Measurements from ENCODE around the gene ABCC4. TPM values are rescaled to one million over a fixed set of nuclear protein-coding genes. Genes with fewer than 3 reads are reported as not detected.

ABCC4 gene
- total RNA-seq, 2 experiments from 2014 or later = 9.6 to 11.8 TPM

- no peaks in the 10 kb centered on the region for H3K9me3 Mint-ChIP-seq
- H3K4me3 Mint-ChIP-seq = no peak overlapping the region
- H3K4me1 Mint-ChIP-seq (ENCODE audit: low read depth) = peaks cover 14% of the 10 kb centered on the region
- intact Hi-C loops (cut with micrococcal nuclease) = no loop called here
- no peaks in the 10 kb centered on the region for H3K27me3 Mint-ChIP-seq
- peaks cover 18% of the 10 kb centered on the region for H3K36me3 Mint-ChIP-seq (ENCODE audit: low read depth)
- ChIA-PET CTCF (interaction anchor here (1.2 kb wide), 1 partner anchor 165 kb away, joined by 4 read pairs; no protein-coding TSS in a partner anchor), POLR2A (no interaction called here)
- ATAC-seq (no peak), DNase-seq (no peak)
- no peak overlapping the region for H3K27ac Mint-ChIP-seq
- TF ChIP-seq CTCF (IDR thresholded peaks at IDR 0.05) = no peak
Observed at GRCh38 chr13:95239283-95239682, 62.0 kb downstream of the ABCC4 start.

- ATAC-seq (no peak), DNase-seq (no peak)
- Mint-ChIP-seq H3K4me1 (ENCODE audit: low read depth) (peaks cover 14% of the 10 kb centered on the region), H3K4me3 (no peak overlapping the region), H3K36me3 (ENCODE audit: low read depth) (peaks cover 18% of the 10 kb centered on the region), H3K9me3 (no peaks in the 10 kb centered on the region), H3K27ac (no peak overlapping the region), H3K27me3 (no peaks in the 10 kb centered on the region)
- intact Hi-C loops (cut with micrococcal nuclease) = no loop called here
- ChIA-PET POLR2A (no interaction called here), CTCF (no interaction called here)
- TF ChIP-seq CTCF (IDR thresholded peaks at IDR 0.05) = no peak
Observed at GRCh38 chr13:95237310-95237870, 63.9 kb downstream of the ABCC4 start.

DNA sequence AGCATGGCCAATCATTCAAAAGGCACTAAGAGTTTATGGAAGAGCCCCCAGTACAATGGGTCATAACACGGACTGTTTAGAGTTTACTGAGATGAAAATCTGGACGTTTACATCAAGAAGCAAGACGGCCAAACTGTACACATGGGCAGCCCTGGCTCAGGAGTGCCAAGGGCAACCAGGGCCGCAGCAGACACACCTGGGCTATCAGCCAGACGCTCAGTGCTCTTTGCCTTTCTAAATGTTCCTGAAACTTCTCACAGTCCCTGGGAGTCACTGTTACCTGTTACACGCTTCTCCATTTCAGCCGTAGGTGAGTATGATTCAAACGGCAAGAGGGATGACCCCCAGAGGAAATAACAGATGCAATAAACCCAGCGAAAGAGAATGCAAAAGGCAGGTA lies 64.5 kb downstream of the ABCC4 start:
- TF ChIP-seq CTCF (IDR thresholded peaks at IDR 0.05) = no peak
- H3K9me3 Mint-ChIP-seq = no peaks in the 10 kb centered on the region
- H3K4me3 Mint-ChIP-seq = no peak overlapping the region
- ChIA-PET POLR2A (no interaction called here), CTCF (no interaction called here)
- ATAC-seq (no peak), DNase-seq (no peak)
- intact Hi-C loops (cut with micrococcal nuclease) = no loop called here
- no peak overlapping the region for H3K27ac Mint-ChIP-seq
- no peaks in the 10 kb centered on the region for H3K27me3 Mint-ChIP-seq
- H3K4me1 Mint-ChIP-seq (ENCODE audit: low read depth) = peaks cover 14% of the 10 kb centered on the region
- H3K36me3 Mint-ChIP-seq (ENCODE audit: low read depth) = peaks cover 18% of the 10 kb centered on the region

GRCh38 chr13:95235974-95236373 lies 65.3 kb downstream of the ABCC4 start:
- Mint-ChIP-seq H3K4me3 (no peak overlapping the region), H3K9me3 (no peaks in the 10 kb centered on the region), H3K4me1 (ENCODE audit: low read depth) (peaks cover 14% of the 10 kb centered on the region), H3K27ac (no peak overlapping the region), H3K27me3 (no peaks in the 10 kb centered on the region), H3K36me3 (ENCODE audit: low read depth) (peaks cover 16% of the 10 kb centered on the region)
- no peak for DNase-seq
- intact Hi-C loops (cut with micrococcal nuclease) = no loop called here
- no peak for TF ChIP-seq CTCF (IDR thresholded peaks at IDR 0.05)
- no peak for ATAC-seq
- POLR2A ChIA-PET = no interaction called here
- CTCF ChIA-PET = interaction anchor here (1.0 kb wide), 1 partner anchor 61 kb away, joined by 3 read pairs; no protein-coding TSS in a partner anchor

DNA sequence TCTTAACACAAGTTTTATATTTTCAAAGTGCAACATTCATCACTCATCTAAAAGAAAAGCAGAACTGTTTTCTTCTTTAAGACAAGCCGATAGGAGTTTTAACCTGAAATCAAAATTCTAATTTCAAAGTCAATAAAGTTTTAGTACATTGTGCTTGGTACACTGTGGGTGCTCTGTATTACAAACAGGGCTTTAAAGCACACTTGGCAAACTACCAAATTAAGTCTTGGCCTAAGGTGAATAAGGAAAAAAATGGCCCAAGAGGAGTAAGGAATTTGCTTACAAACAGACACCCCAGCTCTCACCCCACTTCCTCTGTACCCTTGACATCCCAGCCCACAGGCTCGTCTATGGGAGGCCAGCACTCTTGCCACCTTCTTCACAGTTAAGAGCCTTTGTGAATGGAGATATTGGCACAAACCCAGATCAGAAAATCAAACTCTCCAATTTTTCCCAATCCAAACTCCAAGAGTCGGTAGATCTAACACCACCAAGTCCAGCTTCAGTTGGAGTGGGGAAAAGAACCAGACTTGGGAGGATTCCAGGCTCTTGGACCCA lies 66.0 kb downstream of the ABCC4 start:
- H3K27ac Mint-ChIP-seq = no peak overlapping the region
- TF ChIP-seq CTCF (IDR thresholded peaks at IDR 0.05) = no peak

More for the DNA sequence above, 66.0 kb downstream of the ABCC4 start:
- ChIA-PET CTCF (interaction anchor here (1.0 kb wide), 1 partner anchor 62 kb away, joined by 3 read pairs; no protein-coding TSS in a partner anchor), POLR2A (interaction anchor here (0.6 kb wide), 1 partner anchor 9 kb away, joined by 3 read pairs; no protein-coding TSS in a partner anchor)
- H3K36me3 Mint-ChIP-seq (ENCODE audit: low read depth) = peaks cover 14% of the 10 kb centered on the region
- no peak overlapping the region for H3K4me3 Mint-ChIP-seq
- DNase-seq = no peak
- intact Hi-C loops (cut with micrococcal nuclease) = no loop called here
- H3K9me3 Mint-ChIP-seq = no peaks in the 10 kb centered on the region
- peaks cover 14% of the 10 kb centered on the region for H3K4me1 Mint-ChIP-seq (ENCODE audit: low read depth)
- no peak for ATAC-seq
- H3K27me3 Mint-ChIP-seq = no peaks in the 10 kb centered on the region

All from activated CD8-positive, alpha-beta T cell treated with anti-CD3 and anti-CD28 coated beads for 36 hours (primary cell).